LNCAP (cell line): Measurements from ENCODE around the gene PIP5K1B.

Source experiments
- CTCF ChIP-seq: fragments of 450-650 bp; IDR thresholded peaks from 2 replicates; pipeline ENCODE4 v1.5.1; 2017; ENCODE audit warnings: mild to moderate bottlenecking

Gene PIP5K1B

GRCh38 chr9:68951879-68952659 lies 247.0 kb downstream of the PIP5K1B start:
- TF ChIP-seq CTCF, result no peak

- no peak for TF ChIP-seq CTCF
Observed at GRCh38 chr9:68953771-68954170, 248.7 kb downstream of the PIP5K1B start.

DNA sequence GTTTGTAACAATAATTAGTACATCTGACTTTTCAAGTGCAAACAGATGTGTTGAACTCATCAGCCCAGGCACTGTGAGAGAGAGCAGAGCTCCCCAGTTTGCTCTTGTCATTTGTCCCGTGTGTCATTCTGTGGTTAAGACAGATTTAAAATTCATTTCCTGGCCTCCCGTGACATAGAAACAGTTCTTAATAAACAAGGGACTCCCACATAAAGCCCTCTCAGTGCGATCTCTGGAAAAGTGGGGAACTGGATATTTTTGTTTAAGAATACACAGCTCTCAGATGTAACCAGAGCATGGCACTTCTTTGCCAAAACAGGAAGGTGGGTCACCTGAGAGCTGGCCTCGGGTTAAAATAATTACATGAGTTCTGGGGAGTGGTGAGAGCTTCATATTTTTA lies 250.3 kb downstream of the PIP5K1B start:
- no peak for TF ChIP-seq CTCF

DNA sequence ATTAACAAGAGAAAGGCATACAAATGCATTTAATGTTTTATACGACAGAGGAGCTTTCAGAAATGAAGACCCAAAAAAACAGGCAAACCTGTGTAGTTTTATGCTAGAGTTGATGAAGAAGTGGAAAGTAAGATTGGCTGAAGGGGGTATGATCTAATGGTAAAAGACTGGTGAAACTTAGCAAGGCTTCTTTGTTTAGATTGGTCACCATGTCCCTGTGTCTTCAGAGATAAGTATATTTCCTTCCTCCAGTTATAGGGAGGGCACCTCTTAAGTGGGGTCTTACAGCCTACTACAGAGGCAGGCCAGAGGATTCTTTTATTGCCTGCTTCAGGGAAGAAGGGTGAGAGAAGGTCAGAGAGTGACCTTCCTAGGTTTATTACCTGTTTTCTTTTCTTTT lies 252.4 kb downstream of the PIP5K1B start:
- no peak for TF ChIP-seq CTCF

DNA sequence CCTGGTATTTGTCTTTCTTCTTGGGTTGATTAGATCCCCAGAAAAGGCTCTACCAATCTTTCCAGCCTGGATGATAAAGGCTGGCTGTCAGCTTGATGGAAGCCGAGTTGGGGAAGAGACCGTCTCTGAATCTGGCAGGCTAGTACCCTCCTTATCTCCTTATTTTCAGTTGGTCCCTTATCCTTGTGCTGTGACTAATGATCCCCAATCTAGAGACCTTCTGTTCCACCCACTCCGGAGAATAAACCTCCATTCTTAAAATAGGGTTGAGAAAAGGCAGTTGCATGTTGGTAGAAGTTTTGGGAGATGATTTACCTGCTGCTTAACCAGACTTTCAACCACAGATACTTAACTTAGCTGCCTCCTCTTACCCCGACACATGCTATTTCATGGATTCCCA lies 256.5 kb downstream of the PIP5K1B start:
- TF ChIP-seq CTCF, result no peak

DNA sequence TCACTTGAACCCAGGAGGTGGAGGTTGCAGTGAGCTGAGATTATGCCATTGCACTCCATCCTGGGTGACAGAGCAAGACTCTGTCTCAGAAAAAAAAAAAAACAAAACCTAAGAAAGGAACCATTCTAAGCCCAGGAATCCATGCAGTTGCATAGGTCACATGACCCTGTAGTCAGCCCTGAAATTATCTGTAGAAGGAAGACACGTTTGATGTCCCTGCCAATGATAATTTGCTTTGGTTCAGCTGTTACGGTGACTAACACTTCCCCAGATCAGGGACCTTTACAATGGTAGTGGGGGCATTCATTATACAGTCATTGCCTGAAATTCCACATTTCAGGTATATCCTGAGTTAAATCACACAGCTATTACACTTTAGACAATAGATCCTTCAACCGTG lies 258.4 kb downstream of the PIP5K1B start:
- no peak for TF ChIP-seq CTCF

DNA sequence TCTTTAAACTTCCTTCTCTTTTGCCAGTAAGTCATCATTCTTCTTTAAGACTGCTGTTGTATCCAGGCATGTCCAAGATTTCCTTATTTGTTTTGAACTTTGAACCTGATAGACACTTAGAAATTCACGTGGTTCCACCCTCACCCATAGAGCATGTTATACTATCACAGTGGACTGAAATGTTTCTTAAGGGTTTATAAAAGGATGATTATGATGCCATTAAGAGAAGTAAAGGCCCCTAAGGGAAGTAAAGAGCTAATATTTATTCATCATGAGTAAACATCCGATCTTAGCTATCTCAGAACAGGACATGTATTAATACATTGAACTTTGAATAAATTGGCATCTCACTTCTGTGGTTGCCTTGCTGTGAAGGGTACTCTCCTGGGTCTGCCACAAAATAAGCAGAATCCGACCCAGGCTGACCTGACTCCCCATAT lies 259.1 kb downstream of the PIP5K1B start:
- no peak for TF ChIP-seq CTCF

- no peak for TF ChIP-seq CTCF
Observed at GRCh38 chr9:68964765-68965164, 259.7 kb downstream of the PIP5K1B start.
